HG02759 (cell line): ENCODE measurements around the gene EVC2.
"Not testable (repeated sequence)": the region's sequence is repeated elsewhere in the genome, so short reads cannot be mapped to it uniquely, and the experiment has no call there.

Experiments
- ATAC-seq: cut with Tn5 transposase; IDR thresholded peaks from one replicate; pipeline ENCODE4 v1.9.1; 2021; ENCODE audit warnings: mild to moderate bottlenecking, moderate library complexity; ENCODE audit not compliant: unreplicated experiment

The EVC2 gene

DNA sequence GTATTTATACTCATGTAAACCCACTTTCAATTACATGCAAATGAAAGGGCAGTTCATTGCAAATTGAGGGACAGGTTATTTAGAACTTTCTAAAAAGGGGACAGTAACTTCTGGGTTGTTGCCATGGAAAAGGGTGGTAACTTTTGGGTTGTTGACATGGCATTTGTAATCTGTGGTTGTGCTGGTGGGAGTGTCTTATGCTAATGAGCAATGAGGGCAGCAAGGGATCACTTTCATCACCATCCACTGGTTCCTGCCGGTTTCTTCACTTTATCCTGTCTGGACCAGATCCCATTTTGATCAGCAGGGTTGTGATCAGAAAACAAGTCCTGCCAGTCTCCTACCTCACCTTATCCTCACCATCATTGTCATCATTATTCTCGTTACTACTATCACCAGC is 34.6 kb upstream of the EVC2 start:
- no peak for ATAC-seq

GRCh38 chr4:5742388-5742787 is 34.0 kb upstream of the EVC2 start:
- no peak for ATAC-seq

DNA sequence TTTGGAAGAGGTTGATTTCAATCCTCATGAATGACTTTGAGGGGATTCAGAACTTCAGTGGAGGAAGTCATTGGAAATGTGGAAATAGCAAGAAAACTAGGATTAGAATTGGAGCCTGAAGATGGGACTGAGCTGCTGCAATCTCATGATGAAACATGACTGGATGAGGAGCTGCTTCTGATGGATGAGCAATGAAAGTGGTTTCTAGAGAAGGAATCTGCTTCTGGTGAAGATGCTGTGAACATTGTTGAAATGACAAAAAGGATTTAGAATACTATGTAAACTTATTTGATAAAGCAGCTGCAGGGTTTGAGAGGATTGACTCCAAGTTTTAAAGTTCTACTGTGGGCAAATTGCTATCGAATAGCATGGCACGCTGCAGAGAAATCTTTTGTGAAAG is 29.7 kb upstream of the EVC2 start:
- ATAC-seq: no peak

DNA sequence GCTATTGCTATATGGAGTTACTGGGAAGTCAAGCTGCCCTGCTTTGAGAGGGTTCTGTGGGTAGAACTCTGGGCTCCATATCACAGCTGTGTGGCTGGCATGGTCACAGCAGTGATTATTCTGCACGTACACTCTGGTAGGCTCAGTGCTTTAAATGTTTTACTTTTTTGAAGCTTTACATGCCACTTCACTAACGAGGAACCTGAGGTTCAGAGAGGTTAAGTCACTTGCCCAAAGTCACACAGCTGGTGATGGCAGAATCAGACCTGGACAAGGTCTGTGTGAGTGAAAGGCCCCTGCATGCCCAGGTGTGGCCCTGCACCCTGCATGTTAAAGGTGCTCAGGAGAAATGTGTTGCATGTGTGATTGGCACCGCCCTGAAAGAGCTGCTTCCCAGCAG is 27.1 kb upstream of the EVC2 start:
- no peak for ATAC-seq

DNA sequence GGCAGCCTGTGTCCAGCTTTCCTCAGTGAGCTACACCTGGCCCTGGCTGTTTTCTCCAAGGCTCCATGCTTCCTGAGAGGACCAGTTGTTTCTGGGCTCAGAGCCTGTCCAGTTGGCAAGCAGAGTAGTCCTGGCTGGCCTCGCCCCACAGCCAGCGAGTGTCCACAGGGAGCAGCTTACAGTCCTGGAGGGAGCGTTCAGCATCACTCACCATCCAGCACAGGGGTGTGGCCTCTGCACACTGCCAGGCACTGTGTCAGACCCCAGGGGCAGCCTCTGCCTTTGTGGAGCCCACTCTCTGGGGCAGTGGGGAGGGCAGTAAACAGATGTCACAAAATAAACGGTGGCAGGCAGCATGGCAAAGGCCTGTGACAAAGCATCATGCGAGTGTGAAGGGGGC is 26.5 kb upstream of the EVC2 start:
- no peak for ATAC-seq

DNA sequence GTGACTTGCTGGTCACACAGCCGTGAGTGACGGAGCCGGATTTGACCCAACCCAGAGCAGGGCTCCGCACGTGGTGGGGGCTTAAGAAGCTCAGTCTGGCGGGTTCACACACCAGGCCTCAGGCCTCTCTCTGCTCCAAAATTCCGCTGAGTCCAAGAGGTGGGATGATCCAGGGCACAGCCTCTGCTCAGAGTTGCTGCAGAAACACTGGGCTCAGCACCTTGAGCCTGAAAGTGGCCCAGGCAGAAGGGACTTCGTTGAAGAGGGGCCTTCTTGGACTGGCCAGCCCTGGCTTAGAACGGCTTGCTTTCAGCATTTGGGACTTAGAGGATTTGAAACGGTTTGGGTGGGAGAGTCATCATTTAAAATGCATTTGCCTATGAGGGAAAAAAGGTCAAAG is 23.8 kb upstream of the EVC2 start:
- ATAC-seq: no peak

GRCh38 chr4:5730993-5731990 is 22.9 kb upstream of the EVC2 start:
- no peak for ATAC-seq

DNA sequence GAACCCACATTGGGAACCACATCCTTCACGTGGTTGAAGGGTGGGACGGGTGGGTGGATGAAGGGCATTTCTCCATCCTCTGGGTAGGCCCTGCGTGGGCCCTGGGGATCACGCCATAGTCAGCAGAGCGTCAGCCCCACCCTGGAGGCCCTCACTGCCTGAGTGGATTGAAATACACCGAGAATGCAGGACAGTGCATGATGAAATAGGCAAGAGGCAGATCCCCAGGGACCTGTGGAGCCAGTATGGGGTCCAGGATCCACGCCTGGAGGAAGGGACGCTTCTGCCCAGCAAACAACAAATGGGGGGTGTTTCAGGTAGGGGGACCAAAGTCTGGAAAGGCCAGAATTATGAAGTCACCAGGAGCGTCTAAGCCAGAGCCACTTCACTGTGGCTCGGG is 22.1 kb upstream of the EVC2 start:
- no peak for ATAC-seq

DNA sequence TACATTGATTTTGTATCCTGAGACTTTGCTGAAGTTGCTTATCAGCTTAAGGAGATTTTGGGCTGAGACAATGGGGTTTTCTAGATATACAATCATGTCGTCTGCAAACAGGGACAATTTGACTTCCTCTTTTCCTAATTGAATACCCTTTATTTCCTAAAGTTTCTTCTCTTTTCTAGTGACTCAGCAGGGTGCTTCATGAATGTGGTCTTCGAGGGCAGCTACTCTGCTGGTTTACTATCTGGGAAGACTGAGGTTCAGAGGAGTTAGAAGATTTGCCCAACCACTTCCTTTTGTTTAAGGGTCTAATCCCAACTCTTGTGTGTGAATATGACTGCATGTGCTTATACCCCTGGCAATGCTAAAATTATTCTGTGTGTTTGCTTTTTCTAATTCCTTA is 20.1 kb upstream of the EVC2 start:
- not testable (repeated sequence) for ATAC-seq

DNA sequence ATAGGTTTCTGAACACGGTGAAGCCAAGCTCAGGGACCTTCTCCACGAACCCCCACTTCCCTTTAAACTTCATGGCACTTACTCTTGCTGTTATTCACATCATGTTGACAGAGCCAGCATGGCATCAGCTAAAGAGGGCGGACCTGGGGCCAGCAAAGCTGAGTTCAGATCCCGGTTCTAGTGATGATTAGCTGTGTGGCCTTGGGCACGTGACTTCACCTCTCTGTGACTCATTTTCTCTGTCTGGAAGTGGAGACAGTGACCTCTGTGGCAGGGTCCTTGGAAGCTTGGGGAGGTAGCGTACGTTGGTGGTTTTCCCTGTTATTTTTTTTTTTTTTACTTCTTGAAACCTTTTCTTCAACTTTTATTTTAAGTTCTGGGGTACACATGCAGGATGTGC is 16.0 kb upstream of the EVC2 start:
- no peak for ATAC-seq

GRCh38 chr4:5722328-5722727 is 14.0 kb upstream of the EVC2 start:
- no peak for ATAC-seq

- no peak for ATAC-seq
Measured at GRCh38 chr4:5721923-5722322, 13.6 kb upstream of the EVC2 start.

- ATAC-seq: no peak
Measured at GRCh38 chr4:5720980-5721379, 12.6 kb upstream of the EVC2 start.

GRCh38 chr4:5720157-5720850 is 11.9 kb upstream of the EVC2 start:
- no peak for ATAC-seq

GRCh38 chr4:5719350-5720055 is 11.1 kb upstream of the EVC2 start:
- no peak for ATAC-seq

- no peak for ATAC-seq
Measured at GRCh38 chr4:5718411-5718810, 10.1 kb upstream of the EVC2 start.

DNA sequence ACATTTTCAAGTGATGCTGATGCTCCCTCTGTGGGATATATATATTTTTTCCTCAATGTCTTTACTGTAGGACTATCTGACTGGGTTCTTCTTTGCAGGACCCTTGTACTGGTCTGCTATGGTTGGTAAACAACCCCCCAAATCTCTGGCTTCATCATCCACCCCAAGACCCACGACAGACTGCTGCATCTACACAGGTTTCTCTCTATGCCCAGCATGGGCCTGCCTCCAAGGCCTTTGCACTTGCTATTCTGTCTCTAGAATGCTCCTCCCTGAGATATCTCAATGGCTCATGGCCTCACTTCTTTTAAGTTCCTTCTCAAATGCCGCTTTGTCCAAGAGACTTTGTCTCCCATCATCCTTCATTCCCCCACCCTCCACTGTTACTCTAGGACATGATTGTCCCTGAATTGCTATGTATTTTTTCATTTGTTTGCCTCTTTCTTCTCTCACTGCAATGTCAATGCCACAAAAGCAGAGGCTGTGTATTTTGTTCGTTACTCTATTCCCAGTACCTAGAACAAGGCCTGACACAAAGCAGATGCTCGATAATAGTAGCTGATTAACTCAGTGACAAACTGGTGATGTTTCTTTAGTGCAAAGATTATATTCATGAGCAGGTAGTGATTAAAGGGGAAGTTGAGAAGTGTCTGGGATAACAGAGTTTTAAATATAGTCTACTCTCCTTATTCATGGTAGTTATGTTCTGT is 9.2 kb upstream of the EVC2 start:
- ATAC-seq: no peak

DNA sequence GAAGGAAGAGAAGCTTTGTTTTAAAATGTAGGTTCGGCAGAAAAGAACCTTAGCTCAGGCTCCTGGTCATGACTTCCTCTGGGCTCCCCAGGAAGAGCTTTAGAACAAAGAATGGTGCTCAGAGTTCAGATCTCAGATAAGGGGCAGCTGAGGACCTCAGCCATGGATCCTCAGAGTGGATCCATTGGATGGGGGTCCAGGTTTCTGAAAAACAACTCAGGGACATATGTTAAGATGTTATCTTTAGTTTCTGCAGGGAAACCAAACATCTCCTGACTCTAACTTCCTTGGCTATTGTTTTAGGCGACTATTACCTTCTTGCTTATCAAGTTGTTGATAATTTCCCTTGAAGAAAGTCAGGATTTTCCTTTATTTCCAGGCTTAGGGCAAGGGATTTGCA is 8.0 kb upstream of the EVC2 start:
- ATAC-seq: no peak

- ATAC-seq: no peak
Measured at GRCh38 chr4:5715357-5715756, 7.0 kb upstream of the EVC2 start.

- ATAC-seq: no peak
Measured at GRCh38 chr4:5713861-5714260, 5.5 kb upstream of the EVC2 start.

GRCh38 chr4:5712931-5713330 is 4.6 kb upstream of the EVC2 start:
- ATAC-seq: no peak
